Esophagus muscularis mucosa (tissue), 4 donors: ENCODE results near the gene TBC1D22A.

ENCODE experiments used
- EP300 ChIP-seq: sonication (generic); formaldehyde crosslinking; IDR thresholded peaks from one replicate; pipeline ENCODE4 v1.6.1; 2017; ENCODE audit warnings: antibody characterized with exemption
- POLR2A ChIP-seq: fragments of 450-650 bp; IDR thresholded peaks from one replicate; pipeline ENCODE4 v1.6.1; 2017; ENCODE audit warnings: antibody characterized with exemption, moderate library complexity, mild to moderate bottlenecking, low read depth
- TF ChIP-seq, protein P1 (sequence below), 3 experiments: fragments of 200-600 bp in 2 of 3; fragments of 450-650 bp in 1 of 3; sonication (generic) in 2 of 3; IDR thresholded peaks; one replicate each; pipeline ENCODE4 v1.5.1; 2017 to 2019; ENCODE audit warnings: antibody characterized with exemption in 3 of 3, mild to moderate bottlenecking in 2 of 3, moderate library complexity in 1 of 3

DNA sequence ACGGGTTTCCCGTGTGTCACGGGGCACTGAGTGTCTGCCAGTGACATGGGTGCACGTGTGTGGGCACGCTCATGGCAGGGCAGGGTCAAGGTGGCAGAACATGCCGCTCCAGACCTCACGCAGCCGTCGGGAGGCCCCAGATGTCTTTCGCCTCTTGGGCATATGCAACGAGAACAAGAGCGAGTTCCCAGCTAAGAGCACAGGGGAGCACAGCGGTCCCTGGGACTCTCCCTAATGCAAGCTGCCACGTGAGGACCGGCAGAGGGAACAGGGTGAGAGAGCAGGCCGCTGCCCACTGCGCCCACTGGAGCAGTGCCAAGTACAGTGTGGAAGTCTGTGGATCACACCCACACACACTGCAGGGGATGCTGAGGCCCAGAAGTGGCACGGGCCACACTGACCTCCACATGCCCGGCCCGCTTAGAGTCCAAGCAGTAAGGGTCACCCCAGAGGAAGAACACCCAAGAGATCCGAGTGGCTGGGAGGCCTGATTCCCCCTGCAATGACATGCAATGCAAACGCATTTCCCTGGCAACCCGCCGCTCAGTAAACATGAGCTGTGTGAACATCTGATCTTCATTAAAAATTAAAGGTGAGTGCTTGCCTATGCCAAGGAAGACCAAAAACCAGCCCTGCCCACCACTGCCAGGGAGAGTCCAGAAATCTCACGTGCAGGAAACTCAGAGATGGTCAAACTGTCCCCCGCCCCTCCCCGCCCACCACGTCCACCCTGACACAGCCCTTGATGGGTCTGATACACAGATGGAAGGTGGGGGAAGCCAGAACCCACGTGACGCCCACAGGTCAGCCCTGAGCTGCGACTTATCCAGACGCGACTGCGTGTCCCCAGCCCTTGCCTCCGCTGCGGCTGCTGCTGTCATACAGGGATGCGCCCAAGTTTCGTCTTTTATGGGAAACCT lies 36.1 kb upstream of the TBC1D22A start:
- TF ChIP-seq, protein P1, sequence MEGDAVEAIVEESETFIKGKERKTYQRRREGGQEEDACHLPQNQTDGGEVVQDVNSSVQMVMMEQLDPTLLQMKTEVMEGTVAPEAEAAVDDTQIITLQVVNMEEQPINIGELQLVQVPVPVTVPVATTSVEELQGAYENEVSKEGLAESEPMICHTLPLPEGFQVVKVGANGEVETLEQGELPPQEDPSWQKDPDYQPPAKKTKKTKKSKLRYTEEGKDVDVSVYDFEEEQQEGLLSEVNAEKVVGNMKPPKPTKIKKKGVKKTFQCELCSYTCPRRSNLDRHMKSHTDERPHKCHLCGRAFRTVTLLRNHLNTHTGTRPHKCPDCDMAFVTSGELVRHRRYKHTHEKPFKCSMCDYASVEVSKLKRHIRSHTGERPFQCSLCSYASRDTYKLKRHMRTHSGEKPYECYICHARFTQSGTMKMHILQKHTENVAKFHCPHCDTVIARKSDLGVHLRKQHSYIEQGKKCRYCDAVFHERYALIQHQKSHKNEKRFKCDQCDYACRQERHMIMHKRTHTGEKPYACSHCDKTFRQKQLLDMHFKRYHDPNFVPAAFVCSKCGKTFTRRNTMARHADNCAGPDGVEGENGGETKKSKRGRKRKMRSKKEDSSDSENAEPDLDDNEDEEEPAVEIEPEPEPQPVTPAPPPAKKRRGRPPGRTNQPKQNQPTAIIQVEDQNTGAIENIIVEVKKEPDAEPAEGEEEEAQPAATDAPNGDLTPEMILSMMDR (IDR thresholded peaks at IDR 0.05), result no peak
- no peak for TF ChIP-seq POLR2A
- no peak for TF ChIP-seq EP300
